Liver (tissue), 3 donors: Measurements from ENCODE around the gene ZNF414.

Source experiments
- ATF3 ChIP-seq: IDR thresholded peaks from 2 replicates; pipeline ENCODE4 v1.6.1; 2016; ENCODE audit warnings: antibody characterized with exemption
- CTCF ChIP-seq: fragments of 150-350 bp; IDR thresholded peaks from 2 replicates; pipeline ENCODE4 v1.5.1; 2017; ENCODE audit warnings: improper control_type of control experiment, low read depth, low read length; ENCODE audit not compliant: missing input control
- EGR1 ChIP-seq, 2 donors: IDR thresholded peaks; 2 replicates each; pipeline ENCODE4 v1.6.1; 2016 to 2018; ENCODE audit warnings: antibody characterized with exemption in 2 of 2, low read depth in 2 of 2
- FOXA1 ChIP-seq: IDR thresholded peaks from 2 replicates; pipeline ENCODE4 v1.6.1; 2016; ENCODE audit warnings: antibody characterized with exemption
- FOXA2 ChIP-seq: IDR thresholded peaks from 2 replicates; pipeline ENCODE4 v1.6.1; 2016; ENCODE audit warnings: antibody characterized with exemption
- JUND ChIP-seq, 2 donors: IDR thresholded peaks; 2 replicates each; pipeline ENCODE4 v1.6.1; 2016; ENCODE audit warnings: antibody characterized with exemption in 2 of 2
- MAX ChIP-seq: IDR thresholded peaks from 2 replicates; pipeline ENCODE4 v1.6.1; 2016; ENCODE audit warnings: antibody characterized with exemption
- RAD21 ChIP-seq, 2 donors: IDR thresholded peaks; 2 replicates each; pipeline ENCODE4 v1.6.1; 2016; ENCODE audit warnings: antibody characterized with exemption in 2 of 2, mild to moderate bottlenecking in 2 of 2
- REST ChIP-seq: IDR thresholded peaks from 2 replicates; pipeline ENCODE4 v1.6.1; 2016; ENCODE audit warnings: antibody characterized with exemption, mild to moderate bottlenecking
- SP1 ChIP-seq: IDR thresholded peaks from 2 replicates; pipeline ENCODE4 v1.6.1; 2018; ENCODE audit warnings: antibody characterized with exemption, mild to moderate bottlenecking
- TAF1 ChIP-seq: conservative IDR thresholded peaks from 2 replicates; pipeline ENCODE4 v1.6.1; 2016; ENCODE audit warnings: antibody characterized with exemption, mild to moderate bottlenecking
- YY1 ChIP-seq: IDR thresholded peaks from 2 replicates; pipeline ENCODE4 v1.6.1; 2016; ENCODE audit warnings: antibody characterized with exemption, mild to moderate bottlenecking
- TF ChIP-seq, protein P1 (sequence below): IDR thresholded peaks from 2 replicates; pipeline ENCODE4 v1.6.1; 2016; ENCODE audit warnings: antibody characterized with exemption
- donor health status: healthy.
- donor health status: healthy.

DNA sequence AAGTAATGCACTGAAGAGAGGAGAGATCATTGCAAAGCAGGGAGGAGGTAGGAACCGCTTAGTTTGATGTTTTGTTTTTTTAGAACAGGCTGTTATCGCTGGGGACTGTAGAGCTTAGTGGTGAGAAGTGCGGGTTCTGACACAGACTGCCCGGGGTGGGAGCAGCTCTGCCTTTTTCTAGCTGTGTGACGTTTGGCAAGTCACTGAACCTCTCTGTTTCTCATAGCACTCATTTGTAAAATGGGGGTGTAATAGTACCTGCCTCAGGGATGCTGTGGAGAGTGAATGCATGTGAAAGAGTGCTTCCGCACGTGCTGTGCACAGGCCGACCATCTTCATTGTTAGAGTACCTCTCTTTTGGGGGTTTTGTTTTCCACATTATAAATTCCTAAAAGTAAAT, 30.8 kb downstream of the ZNF414 start:
- TF ChIP-seq CTCF (no peak), REST (no peak), ATF3 (no peak), MAX (no peak), JUND (IDR thresholded peaks at IDR 0.05) (no peak), FOXA1 (no peak), RAD21 (IDR thresholded peaks at IDR 0.05) (no peak), EGR1 (IDR thresholded peaks at IDR 0.05; ENCODE audit: low read depth in 2 of 2) (no peak), TAF1 (no peak), YY1 (no peak), FOXA2 (no peak), SP1 (no peak)
- TF ChIP-seq, protein P1, sequence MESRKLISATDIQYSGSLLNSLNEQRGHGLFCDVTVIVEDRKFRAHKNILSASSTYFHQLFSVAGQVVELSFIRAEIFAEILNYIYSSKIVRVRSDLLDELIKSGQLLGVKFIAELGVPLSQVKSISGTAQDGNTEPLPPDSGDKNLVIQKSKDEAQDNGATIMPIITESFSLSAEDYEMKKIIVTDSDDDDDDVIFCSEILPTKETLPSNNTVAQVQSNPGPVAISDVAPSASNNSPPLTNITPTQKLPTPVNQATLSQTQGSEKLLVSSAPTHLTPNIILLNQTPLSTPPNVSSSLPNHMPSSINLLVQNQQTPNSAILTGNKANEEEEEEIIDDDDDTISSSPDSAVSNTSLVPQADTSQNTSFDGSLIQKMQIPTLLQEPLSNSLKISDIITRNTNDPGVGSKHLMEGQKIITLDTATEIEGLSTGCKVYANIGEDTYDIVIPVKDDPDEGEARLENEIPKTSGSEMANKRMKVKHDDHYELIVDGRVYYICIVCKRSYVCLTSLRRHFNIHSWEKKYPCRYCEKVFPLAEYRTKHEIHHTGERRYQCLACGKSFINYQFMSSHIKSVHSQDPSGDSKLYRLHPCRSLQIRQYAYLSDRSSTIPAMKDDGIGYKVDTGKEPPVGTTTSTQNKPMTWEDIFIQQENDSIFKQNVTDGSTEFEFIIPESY, result no peak
